GM21737 (cell line): ENCODE data around the gene REXO2.

ENCODE experiments used
- ATAC-seq: cut with Tn5 transposase; IDR thresholded peaks from one replicate; pipeline ENCODE4 v1.9.1; 2021; ENCODE audit warnings: mild to moderate bottlenecking, moderate library complexity; ENCODE audit not compliant: unreplicated experiment

The REXO2 gene

DNA sequence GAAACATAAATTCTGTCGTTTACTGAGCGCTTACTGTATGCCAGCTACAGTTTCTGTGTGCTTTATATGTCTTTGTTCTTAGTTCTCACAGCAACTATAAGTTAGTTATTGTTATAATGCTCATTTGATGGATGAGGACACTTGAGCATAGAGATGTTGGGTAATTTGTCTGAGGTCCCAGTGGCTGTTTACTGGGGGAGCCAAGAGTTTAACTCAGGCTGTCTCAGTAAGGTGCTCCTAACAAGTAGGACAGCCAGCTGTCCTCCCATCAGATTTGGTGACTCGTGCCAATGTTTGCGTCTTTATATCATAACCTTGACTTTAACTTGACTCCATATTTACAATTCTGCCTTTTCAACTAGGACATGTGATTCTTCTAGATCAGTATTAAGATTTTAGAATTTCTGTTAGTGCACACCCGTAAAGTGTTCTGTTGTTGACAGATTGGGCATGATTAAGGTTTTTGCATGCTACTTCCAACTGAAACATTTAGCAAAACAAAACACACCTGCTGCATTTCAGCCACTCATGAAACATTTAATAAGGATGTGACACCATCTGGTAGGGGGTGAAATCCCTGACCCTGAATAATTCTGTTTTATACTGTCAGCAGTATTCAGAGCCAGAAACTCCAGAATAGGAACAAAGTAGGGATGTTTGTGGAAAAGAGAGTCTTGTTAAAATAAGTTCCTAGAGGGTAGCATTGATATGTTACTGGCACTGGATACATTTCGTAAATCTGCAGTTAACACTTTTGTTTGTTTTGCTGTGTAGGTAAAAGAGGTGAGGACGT is 1.9 kb downstream of the REXO2 start:
- no peak for ATAC-seq

DNA sequence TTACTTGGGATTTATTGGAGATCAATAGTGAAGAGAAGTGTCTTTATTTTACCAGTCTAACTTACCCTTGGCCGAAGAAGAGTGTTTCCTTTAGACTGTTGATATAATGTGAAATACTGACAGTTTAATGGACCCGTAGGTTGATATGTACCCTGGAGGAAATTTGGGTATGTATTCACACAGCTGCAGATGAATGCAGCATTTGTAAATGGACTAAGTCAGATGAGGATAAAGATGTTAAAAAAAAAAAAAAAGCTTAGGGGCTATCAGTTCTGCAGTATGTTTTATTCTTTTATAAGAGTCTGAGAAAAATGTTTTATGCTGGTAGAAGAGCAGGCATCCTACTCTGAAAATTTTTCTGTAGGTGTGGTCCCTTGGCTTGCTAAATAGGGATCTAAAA is 2.7 kb downstream of the REXO2 start:
- no peak for ATAC-seq

DNA sequence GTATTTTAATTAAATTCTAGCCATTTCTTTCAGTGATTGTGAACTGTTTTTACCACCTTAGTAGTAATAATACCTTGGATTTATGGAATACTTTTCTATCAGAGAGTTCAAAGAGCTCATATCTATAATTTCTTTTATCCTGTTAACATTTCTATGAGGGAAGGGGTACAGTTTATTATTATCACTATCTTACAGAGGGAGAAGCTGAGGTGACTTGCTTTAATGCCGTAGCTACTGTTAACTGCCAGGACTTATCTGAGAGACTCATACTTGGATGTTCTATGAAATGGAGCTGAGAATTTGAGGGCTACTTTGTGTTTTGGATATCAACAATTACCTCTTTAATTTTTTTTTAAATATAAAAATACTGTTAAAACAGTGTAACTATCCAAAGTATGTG is 3.3 kb downstream of the REXO2 start:
- no peak for ATAC-seq

DNA sequence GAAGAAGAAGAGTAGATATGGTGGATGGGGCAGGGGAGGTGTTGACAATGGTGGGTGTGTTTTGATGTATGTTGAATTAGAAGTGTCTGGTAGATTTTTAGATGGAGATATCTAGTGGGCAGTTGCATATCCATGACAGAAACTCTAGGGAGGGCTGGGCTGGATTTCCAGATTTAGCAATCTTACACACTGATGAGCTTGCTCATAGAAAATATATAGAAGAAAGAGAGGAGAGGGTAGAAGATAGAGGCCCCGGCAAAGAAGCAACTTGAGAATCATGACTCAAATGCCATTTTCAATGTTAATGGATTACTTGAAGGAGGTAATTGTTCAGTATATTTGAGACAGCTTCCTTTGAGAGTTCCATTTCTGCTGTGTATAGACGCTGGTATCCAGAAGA is 8.2 kb downstream of the REXO2 start:
- no peak for ATAC-seq

DNA sequence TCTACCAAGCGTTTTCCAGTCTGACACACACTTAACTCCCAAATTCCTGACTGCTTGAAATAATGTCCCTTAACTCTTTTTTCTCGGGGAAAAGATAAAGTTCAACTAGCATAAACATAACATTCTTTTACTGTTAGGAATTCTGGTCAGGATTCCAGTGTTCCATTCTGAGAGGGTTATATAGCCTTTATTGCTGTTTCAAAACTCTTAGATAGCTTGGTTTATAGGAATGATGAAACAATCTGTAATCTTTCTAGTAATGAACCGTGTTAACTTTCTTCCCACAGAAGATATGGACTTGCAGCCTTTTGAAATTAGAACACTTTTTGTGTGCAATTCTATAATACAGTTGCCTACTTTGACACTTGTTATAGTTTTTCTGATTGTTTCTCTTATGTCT is 8.6 kb downstream of the REXO2 start:
- no peak for ATAC-seq

DNA sequence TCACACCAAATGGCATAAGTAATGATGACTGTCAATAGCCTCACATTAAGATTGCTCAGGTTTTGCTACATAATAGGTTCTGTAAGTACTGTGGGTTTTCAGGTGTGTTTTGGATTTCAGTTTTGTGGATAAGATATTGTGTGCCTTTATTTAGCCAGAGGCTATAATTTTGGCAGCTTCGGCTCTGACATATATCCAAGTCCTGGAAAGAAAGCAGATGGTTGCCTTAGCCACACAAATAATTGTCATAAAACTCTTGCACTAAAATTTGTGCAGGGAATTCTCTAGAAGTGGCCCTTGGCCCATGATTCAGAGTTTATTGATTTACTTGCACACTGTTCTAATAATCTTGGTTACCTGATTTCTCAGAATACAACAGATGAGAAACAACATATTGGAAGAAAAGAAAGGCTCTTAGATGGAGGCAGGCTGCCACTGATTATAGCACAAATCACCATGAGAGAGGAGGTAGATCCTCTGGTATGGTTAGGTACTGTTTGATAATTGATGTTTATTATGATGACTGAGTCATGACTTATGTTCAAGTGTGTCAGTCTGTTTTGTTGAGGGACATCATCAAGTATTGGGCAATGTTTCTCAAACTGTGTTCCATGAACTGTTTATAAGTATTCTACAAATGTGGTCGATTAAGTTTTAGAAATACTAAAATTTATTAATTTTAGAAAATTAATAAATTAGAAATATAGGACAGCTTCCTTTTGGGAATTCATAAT is 9.6 kb downstream of the REXO2 start:
- ATAC-seq, result no peak

DNA sequence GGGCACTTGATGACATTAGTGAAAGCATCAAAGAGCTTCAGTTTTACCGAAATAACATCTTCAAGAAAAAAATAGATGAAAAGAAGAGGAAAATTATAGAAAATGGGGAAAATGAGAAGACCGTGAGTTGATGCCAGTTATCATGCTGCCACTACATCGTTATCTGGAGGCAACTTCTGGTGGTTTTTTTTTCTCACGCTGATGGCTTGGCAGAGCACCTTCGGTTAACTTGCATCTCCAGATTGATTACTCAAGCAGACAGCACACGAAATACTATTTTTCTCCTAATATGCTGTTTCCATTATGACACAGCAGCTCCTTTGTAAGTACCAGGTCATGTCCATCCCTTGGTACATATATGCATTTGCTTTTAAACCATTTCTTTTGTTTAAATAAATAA is 10.6 kb downstream of the REXO2 start:
- ATAC-seq, result no peak

DNA sequence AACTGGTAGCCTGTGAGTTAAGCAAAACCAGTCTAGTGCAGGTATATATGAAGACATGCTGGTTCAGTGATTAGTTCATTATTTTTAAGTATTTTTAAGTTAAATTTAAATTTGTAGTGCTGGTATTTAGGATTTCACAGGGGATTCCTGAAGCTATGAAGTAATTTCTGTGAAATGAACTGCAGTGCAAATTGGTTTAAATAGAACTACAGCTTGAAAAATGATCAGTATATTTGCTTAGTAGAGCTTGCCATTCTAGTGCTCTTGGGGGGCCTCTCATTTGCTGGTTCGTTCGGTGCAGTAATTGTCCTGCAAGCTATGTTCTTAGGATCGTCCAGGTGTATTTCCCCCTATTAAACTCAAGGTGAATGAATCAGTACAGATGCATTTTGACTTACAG is 13.1 kb downstream of the REXO2 start:
- ATAC-seq, result no peak

DNA sequence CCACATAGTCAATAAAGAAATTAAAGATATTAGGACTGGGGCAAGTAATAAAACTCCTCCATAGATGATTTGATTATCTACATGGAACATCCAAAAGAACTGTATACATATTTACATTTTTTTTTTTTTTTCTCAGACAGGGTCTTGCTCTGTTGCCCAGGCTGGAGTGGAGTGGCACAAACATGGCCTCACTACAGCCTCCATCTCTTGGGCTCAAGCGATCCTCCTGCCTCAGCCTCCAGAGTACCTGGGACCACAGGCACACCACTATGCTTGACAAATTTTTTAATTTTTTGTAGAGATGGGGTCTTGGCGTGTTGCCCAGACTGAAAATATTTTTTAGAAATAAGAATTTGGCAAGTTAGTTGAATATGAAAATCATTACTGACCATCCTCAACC is 24.7 kb downstream of the REXO2 start:
- no peak for ATAC-seq

DNA sequence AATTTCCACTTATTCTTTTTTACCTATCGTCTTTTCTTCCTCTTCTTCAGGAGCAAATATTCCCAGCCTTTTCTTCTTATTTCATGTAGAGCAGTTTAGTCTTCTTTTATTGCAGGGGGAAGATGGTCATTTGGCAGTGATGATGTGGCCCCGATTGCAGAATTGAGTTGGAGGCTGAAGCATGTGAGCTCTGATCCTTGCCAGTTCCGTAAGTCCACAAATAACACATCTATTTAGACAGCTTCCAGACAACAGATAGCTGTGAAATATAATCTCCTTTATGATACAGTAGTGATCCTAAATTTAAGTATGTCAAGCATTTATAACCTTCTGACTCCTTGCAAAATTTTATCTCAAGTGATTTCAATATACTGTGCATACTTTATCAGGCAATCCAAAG is 27.5 kb downstream of the REXO2 start:
- ATAC-seq, result no peak

DNA sequence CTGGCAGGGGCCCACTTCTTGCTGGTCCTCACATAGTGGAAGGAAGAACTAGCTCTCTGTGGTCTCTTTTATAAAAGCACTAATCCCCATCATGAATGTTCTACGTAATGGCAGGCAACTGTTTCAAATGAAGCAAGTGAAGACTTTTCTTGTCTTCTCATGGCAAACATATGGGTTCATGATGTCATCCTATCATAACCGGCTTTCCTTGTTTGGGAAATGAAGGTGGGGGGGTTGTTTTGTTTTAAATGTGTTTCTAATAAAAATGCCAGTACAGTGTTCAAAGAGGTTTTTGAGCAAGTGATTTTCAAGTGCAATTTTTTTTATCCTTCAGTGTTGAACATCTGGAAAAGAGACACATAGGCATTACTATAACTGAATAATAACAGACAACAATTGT is 33.4 kb downstream of the REXO2 start:
- no peak for ATAC-seq

DNA sequence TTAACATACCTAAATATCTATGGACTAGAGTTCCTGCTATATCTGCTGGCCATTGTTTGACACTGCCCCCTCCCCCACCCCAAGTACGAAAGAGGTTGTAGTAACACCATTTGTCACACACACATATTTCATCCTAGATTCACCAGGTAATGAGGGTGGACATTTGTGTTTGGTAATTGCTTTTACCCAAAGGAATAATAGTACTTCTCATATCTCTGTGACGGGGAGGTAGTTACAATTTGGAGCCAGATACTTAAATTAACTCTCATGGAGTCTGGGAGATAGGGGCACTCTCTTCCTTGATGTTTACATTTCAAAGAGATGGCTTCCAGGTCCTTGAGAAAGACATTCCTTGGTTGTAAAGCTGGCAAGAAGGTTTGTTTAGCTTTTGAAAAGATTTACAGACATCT is 38.7 kb downstream of the REXO2 start:
- ATAC-seq, result no peak

DNA sequence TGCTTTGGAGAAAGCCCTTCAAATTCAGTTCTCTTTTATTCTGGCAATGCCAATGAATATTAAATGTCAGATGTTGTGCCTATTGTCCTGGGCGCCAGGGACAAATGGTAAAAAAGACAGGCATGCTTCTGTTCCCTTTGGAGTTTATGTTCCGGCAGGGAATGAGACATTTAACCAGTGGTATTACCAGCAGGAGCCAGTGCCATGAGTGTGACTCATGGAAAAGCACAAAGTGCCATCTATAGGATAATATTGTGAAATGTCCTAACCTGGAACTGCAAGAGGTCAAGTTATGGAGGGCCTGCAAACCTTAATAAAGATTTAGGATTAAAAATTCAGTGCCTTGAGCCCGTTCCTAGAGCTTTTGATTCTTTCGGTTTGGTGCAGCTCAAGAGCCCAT is 39.5 kb downstream of the REXO2 start:
- ATAC-seq, result no peak

DNA sequence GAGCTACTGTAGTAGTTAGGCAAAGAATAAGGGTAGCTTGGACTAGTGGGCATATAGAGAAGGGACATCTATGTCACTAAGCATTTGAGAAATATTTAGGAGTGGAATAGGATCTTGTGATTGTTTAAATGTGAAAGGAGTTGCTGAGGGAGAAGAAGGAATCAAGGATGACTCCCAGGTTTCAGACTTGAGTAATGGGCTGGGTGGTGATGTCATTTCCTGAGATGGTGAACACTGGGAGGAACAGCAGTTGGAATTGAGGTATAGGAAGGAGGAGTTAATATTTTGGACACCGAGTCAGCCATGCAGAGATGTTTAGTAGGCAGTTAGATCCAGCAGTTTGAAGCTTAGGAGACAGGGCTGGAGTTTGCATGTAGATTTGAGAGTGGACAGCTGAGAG is 40.1 kb downstream of the REXO2 start:
- no peak for ATAC-seq

DNA sequence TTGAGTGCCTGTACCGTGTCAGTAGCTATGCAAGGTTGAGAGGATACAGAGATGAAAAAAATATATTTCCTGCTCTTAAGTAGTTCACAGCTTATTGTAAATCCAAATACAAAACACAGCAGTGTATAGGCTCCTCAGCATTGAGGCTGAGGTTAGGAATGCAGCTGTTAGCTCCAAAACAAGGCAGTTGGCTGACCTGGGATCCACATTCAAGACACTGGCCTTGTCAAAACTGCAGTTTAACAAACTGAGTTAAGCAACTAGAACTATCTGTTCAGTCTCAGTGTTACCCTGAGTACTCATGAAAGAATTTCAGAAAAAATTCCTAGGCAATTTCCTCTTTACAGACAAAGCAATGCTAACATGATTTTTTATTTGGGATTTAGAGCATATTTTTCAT is 42.8 kb downstream of the REXO2 start:
- no peak for ATAC-seq

DNA sequence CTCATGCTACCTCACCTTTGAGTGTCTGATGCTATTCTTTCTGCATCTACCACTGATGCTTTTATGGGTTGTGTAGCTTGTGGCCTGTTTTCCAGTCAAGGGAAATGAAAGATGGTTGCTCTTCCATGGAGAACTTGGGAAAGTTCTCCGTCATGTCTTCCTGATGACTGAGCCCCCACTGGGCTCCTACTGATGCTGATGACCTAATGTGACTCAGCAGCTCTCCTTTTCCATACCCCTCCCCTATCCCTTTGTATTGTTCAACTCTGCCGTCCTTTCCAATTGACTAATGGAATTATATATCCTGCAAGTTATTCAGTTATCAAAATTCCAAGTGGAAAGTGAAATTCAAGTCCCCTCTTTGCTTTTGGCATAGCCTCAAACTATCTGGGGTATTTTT is 44.7 kb downstream of the REXO2 start:
- no peak for ATAC-seq

DNA sequence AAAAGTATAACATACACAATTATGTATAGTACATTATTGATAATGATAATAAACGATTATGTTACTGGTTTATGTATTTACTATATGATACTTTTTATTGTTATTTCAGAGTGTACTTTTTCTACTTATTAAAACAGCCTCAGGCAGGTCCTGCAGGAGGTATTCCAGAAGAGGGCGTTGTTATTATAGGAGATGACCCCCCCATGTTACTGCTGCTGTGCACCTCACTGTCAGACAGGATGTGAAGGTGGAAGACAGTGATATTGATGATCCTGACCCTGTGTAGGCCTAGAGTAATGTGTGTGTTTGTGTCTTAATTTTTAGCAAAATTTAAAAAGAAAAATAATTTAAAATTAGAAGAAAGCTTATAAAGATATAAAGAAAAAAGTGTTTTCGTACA is 57.6 kb downstream of the REXO2 start:
- no peak for ATAC-seq

DNA sequence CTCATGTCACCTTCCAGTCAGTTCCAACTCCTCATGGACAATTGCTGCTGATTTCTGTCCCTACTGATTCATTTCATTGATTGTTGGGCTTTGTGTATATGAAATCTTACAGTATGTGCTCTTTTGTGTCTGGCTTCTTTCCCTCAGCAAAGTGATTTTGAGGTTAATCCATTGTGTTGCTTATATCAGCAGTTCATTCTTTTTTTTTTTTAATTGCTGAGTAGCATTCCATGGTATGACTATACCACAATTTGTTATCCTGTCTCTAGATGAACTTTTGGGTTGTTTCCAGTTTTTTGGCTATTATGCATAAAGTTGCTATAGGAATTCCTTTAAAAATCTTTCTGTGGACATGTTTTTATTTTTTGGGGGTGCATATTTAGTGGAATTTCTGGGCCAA is 60.5 kb downstream of the REXO2 start:
- no peak for ATAC-seq
